GM12873 (cell line): Measurements from ENCODE around the gene GAPT.

Experiments used
- TF ChIP-seq, protein P1 (sequence below): IDR thresholded peaks from 2 replicates; pipeline ENCODE4 v1.5.1; 2012; ENCODE audit warnings: low read depth, mild to moderate bottlenecking, moderate library complexity, low read length, control low read depth; ENCODE audit not compliant: insufficient read depth; ENCODE audit errors: missing control alignments

The GAPT gene

DNA sequence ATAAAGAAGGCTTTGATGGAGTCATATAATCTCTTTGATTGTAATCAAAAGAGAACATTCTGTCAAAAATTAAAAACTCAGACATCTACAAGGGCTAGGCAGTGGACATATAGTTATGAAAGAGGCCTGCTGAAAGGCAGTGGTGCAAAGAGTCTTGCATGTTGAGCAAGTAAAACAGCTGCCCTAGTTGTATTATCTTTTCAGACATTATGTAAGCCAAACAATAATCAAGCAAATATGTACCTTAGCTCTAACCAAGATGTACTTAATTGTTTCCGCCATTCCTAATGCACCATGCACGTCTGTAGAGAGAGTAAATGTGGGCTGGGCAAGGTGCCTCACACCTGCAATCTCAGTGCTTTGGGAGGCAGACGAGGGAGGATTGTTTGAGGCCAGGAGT is 14.3 kb downstream of the GAPT start:
- TF ChIP-seq, protein P1, sequence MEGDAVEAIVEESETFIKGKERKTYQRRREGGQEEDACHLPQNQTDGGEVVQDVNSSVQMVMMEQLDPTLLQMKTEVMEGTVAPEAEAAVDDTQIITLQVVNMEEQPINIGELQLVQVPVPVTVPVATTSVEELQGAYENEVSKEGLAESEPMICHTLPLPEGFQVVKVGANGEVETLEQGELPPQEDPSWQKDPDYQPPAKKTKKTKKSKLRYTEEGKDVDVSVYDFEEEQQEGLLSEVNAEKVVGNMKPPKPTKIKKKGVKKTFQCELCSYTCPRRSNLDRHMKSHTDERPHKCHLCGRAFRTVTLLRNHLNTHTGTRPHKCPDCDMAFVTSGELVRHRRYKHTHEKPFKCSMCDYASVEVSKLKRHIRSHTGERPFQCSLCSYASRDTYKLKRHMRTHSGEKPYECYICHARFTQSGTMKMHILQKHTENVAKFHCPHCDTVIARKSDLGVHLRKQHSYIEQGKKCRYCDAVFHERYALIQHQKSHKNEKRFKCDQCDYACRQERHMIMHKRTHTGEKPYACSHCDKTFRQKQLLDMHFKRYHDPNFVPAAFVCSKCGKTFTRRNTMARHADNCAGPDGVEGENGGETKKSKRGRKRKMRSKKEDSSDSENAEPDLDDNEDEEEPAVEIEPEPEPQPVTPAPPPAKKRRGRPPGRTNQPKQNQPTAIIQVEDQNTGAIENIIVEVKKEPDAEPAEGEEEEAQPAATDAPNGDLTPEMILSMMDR: no peak

DNA sequence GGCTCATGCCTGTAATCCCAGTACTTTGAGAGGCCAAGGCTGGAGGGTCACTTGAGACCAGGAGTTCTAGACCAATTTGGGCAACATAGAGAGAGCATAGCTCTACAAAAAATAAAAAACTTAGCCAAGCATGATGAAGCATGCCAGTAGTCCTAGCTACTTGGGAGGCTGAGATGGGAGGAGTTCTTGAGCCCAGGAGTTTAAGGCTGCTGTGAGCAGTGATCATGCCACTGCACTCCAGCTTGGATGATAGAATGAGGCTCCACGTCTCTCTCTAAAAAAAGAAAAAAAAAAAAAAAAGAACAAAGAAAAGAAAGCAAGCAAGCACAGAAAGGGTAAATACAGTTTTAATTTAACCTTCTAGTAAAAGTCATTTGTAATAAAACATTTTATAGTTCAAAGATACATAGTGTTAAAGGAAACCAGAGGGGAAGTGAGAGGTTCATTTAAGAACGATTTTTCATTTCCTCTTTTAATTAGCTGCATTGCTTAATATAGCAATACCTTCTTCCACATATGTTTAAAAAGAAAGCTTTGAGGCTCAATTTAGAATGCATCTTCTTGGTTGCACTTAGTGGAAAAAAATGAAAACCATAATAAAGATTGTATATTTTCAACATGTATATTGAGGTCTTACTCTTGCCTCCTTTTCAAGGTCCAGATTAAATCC is 14.9 kb downstream of the GAPT start:
- TF ChIP-seq, protein P1: no peak

DNA sequence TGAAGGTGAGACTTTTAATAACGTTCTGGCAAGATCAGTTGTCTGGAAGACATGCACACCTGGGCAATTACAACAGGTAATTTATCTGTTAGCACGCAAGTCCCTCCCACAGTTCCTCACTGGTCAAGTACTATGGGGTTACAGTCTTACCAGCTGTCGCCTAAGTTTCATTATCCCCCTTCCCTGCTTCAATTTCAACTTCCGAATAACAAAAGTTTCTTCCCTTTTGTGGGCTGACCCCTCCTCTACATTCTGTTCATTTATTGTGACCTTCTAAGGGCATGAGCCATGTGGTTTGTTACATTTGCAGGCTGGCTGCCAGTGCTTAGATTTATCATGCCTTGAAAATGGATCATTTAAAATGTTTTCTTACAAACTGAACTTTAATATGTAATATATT is 16.5 kb downstream of the GAPT start:
- TF ChIP-seq, protein P1: no peak

DNA sequence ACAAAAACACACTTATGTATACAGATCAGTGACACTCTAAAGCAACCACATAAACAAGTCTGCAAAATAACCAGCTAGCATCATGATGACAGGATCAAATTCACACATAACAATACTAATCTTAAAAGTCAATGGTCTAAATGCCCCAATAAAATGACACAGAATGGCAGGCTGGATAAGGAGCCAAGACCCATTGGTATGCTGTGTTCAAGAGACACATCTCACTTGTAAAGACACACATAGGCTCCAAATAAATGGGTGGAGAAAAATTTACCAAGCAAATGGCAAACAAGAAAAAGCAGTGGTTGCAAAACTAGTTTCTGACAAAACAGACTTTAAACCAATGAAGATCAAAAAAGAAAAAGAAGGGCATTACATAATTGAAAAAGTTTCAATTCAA is 26.0 kb downstream of the GAPT start:
- TF ChIP-seq, protein P1: no peak

DNA sequence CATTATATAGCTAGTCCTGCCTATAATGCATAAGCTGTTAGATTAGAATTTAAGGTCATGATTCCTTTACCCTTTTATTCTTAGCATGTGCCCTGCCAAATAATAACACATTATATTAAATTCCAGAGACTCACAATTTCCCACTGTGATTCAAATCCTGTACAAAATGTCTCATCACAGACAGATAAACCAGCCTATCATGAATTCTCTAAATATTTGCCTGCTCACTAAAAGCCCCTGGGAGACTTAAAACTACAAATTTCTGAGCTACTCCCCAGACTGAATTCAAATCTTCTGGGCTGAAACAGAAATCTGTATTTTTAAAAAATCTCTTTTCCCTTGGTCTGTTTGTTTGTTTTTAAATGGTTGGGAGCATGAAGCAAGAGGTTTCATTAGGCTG is 32.7 kb downstream of the GAPT start:
- TF ChIP-seq, protein P1: no peak

DNA sequence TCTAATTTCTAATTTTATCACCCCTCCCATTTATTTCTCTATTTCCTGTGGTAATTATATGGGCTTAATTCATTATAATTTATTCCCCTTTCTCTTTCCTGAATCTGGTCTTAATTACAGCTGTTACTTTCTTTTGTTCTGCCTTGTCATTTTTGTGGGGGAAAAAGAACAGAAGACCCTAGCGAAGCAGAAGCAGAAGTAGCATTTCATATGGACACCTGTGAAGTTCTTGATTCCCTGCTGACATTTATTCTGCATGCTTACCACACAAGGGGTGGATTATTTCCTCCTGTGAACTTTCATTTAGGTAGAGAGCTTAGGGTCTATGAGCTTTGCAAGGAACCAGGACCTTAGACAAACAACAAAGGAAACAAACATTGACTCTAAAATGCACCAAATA is 33.3 kb downstream of the GAPT start:
- TF ChIP-seq, protein P1: no peak

DNA sequence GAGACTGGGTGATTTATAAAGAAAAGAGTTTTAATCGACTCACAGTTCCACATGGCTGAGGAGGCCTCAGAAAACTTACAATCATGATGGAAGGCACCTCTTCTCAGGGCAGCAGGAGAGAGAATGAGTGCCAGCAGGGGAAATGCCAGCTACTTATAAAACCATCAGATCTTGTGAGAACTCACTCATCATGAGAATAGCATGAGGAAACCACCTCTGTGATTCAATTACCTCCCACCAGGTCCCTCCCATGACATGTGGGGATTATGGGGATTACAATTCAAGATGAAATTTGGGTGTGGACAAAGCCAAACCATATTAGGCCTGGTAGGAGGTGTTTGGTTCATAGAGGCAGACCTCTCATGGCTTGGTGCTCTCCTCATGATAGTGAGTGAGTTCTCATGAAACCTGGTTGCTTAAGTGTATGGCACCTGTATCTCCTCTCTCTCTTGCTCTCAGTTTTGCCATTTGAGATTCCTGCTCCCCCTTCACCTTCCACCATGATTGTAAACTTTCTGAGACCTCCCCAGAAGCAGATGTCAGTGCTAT is 39.8 kb downstream of the GAPT start:
- TF ChIP-seq, protein P1: no peak
